Left lung (tissue), 10 donors: ENCODE results near the gene NXPH4. TPM values are rescaled to one million over a fixed set of nuclear protein-coding genes. Genes with fewer than 3 reads are reported as not detected.

ENCODE experiments used
- ATAC-seq: fragments of 200-7000 bp; cut with Tn5 transposase; one replicate; pipeline ENCODE4 v1.9.1; 2020; ENCODE audit warnings: moderate library complexity
- DNase-seq, 4 donors: peaks; one replicate each; pipeline ENCODE4 v3.0.0-alpha.2; 2013 to 2020
- H3K27ac ChIP-seq, 2 donors: fragments of 200-600 bp; sonication (generic) in 1 of 2; one replicate each; pipeline versions ENCODE4 v1.5.0 to v1.8.0; 2020 to 2021
- H3K27me3 ChIP-seq, 2 donors: fragments of 200-600 bp; sonication (generic) in 1 of 2; one replicate each; pipeline versions ENCODE4 v1.5.0 to v1.8.0; 2020 to 2021
- H3K36me3 ChIP-seq, 2 donors: fragments of 200-600 bp; sonication (generic) in 1 of 2; one replicate each; pipeline versions ENCODE4 v1.5.0 to v1.8.0; 2020 to 2021
- H3K4me1 ChIP-seq, 2 donors: fragments of 200-600 bp; one replicate each; pipeline ENCODE4 v1.8.0; 2021
- H3K4me3 ChIP-seq, 2 donors: fragments of 200-600 bp; sonication (generic) in 1 of 2; one replicate each; pipeline versions ENCODE4 v1.5.0 to v1.8.0; 2020 to 2021; ENCODE audit warnings: mild to moderate bottlenecking in 1 of 2
- H3K9me3 ChIP-seq, 2 donors: fragments of 200-600 bp; sonication (generic) in 1 of 2; one replicate each; pipeline versions ENCODE4 v1.5.0 to v1.8.0; 2020 to 2021
- CTCF ChIP-seq, 2 donors: fragments of 200-600 bp; sonication (generic) in 1 of 2; IDR thresholded peaks; one replicate each; pipeline versions ENCODE4 v1.5.0 to v1.8.0; 2021; ENCODE audit warnings: antibody characterized with exemption in 2 of 2
- intact Hi-C, 2 donors: fragments of 100-400 bp; cut with DNase I; formaldehyde crosslinking; loops; one replicate each; pipeline versions ENCODE4 v1.11.2 to v1.14.2; 2022
- polyA plus RNA-seq, 6 donors: library from polyadenylated mRNA; unstranded; fragments of 120-200 nt; gene quantifications; one replicate each; pipeline ENCODE4 v1.2.1, GENCODE V29; 2013; ENCODE audit not compliant: insufficient read length in 6 of 6
- total RNA-seq, 2 donors: library from RNA; stranded (reverse); fragmentation: NEBNext Ultra II Directional; extraction: Animal tissue kit (Norgen Biotek cat#: 25700); gene quantifications; one replicate each; pipeline ENCODE4 v1.2.1, GENCODE V29; 2021
- donor health status: DM: no; HTN: yes; CAD: no.
- donor health status: DM: no; HTN: no; CAD: no.

Gene NXPH4
- total and polyA plus RNA-seq, 8 donors = 0.67 to 1.7 (median 1.1) TPM

DNA sequence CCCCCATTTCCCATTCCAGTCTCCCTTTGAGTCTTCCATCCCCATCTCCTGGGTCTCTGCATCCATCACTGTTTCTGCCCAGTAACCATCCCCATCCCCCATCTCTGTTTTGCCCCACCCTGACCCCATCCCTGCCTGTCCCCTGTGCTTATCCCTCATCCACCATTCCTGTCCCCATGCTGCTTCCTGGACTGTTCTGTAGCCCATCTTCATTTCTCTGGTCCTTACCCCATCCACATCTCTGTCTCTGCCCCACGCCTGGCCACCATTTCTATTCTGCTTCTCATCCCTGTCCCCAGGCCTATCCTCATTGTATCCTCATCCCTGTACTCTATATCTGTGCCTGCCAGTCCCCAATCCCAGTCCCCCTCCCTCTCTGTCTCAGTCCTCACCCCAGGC is 4.2 kb downstream of the NXPH4 start:
- intact Hi-C loops = no loop called here
- Histone ChIP-seq H3K9me3 (no peaks in the 10 kb centered on the region), H3K36me3 (no peaks in the 10 kb centered on the region), H3K27ac (no peak overlapping the region), H3K27me3 (peaks cover 92 to 100% of the 10 kb centered on the region in 2 donors), H3K4me3 (no peak overlapping the region), H3K4me1 (peaks cover 12 to 34% of the 10 kb centered on the region in 2 donors)
- ATAC-seq = no peak
- no peak for DNase-seq
- TF ChIP-seq CTCF (IDR thresholded peaks at IDR 0.05) = no peak

DNA sequence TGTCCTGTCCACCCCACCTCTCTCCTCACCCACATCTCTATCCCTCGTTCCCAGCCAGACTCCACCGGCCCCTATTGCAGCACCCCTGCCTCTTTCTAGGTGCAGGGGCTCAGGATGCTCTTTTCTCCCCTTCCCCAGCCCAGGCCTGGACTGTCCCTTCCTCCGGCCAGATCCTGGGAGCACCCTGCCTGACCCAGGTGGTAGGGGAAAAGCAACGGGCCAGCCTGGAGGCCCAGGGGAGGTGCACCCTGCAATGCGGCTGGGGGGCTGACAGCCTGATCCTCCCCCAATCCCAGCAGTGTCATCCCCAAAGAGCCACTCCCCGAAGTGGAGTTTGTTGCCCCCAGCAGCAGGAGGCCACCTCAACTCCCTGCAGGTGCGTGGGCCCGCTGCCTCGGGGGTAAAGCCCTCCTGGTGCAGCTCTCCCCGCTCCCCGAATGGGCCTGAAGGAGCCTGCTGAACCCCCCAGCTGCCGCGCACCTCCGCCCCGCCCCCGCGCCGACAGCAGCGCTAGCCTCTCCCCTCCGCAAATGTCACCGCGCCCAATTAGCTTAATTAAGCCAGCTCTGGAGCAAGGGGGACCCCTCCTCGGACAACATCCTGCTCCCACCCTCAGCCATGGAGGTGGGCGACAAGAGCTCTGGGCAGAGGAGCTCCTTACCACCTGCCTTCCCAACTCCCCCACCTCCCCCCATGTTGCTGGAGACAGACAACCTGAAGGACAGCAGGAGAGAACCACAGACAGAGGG is 4.7 kb downstream of the NXPH4 start:
- TF ChIP-seq CTCF (IDR thresholded peaks at IDR 0.05) = no peak
- intact Hi-C loops = no loop called here
- H3K27ac ChIP-seq = no peak overlapping the region
- ATAC-seq (no peak), DNase-seq (no peak)
- H3K27me3 ChIP-seq = peaks cover 90 to 100% of the 10 kb centered on the region in 2 donors
- H3K9me3 ChIP-seq = no peaks in the 10 kb centered on the region
- H3K4me1 ChIP-seq = peaks cover 8 to 30% of the 10 kb centered on the region in 2 donors
- H3K4me3 ChIP-seq = no peak overlapping the region
- H3K36me3 ChIP-seq = no peaks in the 10 kb centered on the region

DNA sequence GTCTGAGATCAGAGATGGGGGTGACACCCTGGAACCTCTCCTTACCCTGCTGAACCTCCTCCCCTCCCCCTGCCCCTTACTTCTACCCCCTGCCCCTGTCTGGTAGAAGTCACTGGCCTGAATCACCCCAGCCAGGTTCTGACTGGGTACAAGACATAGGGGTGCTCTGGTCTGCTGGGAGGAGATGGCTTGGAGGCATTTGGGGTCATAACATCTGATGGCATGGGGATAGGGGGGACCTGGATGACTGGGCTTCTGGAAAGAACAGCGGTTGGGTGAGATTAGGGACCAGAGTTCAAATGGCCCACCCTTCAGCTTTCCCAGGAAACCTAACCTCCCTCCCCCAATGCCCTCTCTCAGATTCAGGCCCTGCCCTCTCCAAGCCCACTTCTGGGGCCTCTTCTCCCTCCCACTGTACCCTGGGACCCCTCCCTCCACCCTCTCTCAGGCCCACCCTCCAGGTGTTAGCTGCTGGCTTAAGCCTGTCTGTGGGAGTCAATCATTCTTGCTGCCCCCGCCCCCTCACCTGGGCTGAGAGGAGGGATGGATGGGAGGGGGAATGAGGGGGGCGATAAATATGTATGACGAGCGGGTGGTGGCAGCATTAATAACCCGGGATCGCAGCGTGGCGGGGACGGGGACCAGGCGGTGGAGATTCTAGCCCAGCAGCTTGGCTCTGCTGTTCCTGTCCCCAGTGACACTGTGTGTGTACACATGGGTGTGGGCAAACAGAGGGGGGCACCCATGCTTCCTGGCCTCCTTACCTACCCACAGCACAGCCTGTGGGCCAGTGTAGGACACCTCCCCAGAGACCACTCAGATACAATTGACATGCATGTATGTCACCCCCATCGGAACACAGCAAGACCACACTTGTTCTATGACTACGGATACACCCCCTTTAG is 5.9 kb downstream of the NXPH4 start:
- ATAC-seq = no peak
- no peaks in the 10 kb centered on the region for H3K36me3 ChIP-seq
- no peak for DNase-seq
- H3K27ac ChIP-seq = no peak overlapping the region
- H3K4me3 ChIP-seq = no peak overlapping the region
- no peak for TF ChIP-seq CTCF (IDR thresholded peaks at IDR 0.05)
- intact Hi-C loops = no loop called here
- H3K9me3 ChIP-seq = no peaks in the 10 kb centered on the region
- peaks cover 92 to 100% of the 10 kb centered on the region in 2 donors for H3K27me3 ChIP-seq
- peaks cover 0 to 27% of the 10 kb centered on the region in 2 donors for H3K4me1 ChIP-seq

DNA sequence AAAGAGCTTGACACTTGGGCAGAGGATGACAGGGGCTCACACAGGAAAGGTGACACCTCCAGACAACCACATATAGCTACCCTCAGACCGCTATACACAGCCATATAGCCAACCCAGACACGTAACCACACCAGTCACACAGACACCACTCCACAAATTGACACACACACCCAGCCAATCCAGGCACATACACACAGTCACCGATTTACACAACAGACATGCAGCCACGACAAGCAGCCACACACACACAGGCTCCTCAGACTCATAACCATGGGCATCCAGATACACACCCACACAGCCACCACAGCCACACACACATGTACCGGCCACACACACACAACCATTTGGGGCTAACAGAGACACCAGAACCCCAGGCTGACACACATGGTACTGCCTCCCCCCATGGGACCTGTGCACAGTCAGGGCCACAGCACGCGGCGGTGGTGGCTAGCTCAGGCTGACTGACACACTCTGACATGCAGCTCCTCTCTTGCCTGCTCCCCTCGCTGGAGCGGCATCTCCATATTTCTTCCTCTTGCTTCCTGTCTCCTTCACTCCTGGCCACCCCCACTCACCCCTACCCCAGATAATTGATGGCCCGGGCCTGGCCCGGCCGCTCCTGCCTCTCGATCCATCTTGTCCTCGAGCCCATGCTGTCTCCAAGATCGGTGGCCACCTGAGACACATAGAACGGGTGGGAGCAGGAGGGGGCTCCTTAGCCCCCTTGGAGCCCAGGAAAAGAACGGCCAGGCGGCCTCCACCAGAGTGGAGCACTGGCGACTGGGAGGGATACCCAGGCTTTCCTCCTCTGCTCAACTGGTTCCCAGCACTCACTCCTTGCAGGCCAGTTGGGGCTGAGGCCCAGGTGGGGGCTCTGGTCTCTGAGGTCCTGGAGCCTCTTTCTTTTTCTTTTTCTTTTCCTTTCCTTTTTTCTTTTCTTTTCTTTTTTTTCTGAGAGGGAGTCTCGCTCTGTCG is 6.9 kb downstream of the NXPH4 start:
- DNase-seq (peak in 1 of 4 donors; percentile 13), ATAC-seq (no peak)
- no peaks in the 10 kb centered on the region for H3K9me3 ChIP-seq
- no peak overlapping the region for H3K4me3 ChIP-seq
- peaks cover 0 to 23% of the 10 kb centered on the region in 2 donors for H3K4me1 ChIP-seq
- no peak for TF ChIP-seq CTCF (IDR thresholded peaks at IDR 0.05)
- H3K27ac ChIP-seq = no peak overlapping the region
- intact Hi-C loops = no loop called here
- H3K27me3 ChIP-seq = peaks cover 83 to 93% of the 10 kb centered on the region in 2 donors
- no peaks in the 10 kb centered on the region for H3K36me3 ChIP-seq
